ENCODE results near the gene ZNF729.

DNA sequence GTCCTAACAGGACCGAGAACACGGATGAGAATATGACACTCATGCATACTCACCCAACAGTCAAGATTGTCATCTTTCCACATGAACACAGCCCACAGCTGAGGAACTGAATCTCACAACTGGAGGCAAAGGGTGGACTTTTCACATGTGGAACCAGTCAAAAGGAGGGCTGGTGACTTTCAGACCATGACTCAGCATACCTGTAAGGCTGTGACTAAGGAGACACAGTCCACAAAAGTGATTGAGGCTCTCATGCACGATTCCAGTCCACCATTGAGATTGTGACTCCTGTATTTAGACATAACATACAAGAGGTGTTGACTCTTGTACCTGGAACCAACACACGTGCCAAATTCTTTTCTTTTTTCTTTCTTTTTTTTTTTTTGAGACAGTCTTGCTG, 40.0 kb downstream of the ZNF729 start:
- TF ChIP-seq, protein P1, sequence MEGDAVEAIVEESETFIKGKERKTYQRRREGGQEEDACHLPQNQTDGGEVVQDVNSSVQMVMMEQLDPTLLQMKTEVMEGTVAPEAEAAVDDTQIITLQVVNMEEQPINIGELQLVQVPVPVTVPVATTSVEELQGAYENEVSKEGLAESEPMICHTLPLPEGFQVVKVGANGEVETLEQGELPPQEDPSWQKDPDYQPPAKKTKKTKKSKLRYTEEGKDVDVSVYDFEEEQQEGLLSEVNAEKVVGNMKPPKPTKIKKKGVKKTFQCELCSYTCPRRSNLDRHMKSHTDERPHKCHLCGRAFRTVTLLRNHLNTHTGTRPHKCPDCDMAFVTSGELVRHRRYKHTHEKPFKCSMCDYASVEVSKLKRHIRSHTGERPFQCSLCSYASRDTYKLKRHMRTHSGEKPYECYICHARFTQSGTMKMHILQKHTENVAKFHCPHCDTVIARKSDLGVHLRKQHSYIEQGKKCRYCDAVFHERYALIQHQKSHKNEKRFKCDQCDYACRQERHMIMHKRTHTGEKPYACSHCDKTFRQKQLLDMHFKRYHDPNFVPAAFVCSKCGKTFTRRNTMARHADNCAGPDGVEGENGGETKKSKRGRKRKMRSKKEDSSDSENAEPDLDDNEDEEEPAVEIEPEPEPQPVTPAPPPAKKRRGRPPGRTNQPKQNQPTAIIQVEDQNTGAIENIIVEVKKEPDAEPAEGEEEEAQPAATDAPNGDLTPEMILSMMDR (IDR thresholded peaks at IDR 0.05), result no peak
- TF ChIP-seq POLR2A (IDR thresholded peaks at IDR 0.05), result no peak
- TF ChIP-seq POLR2AphosphoS5 (IDR thresholded peaks at IDR 0.05), result no peak
- no peak for TF ChIP-seq EP300 (IDR thresholded peaks at IDR 0.05)
